HL-60/S4 treated with retinoic acid at 250 ng/mL for 4 days and 3 days (cell line): ENCODE data around the gene CH25H.

Experiments used
- in situ Hi-C: fragments of 300-500 bp; cut with MboI; formaldehyde crosslinking; loops from 2 replicates; pipeline ENCODE4 v1.7.0; 2022; ENCODE audit warnings: low sequenced_read_pairs

CH25H gene

GRCh38 chr10:89162596-89162995 lies 44.5 kb downstream of the CH25H start:
- in situ Hi-C loops: no loop called here

GRCh38 chr10:89160339-89160738 lies 46.8 kb downstream of the CH25H start:
- in situ Hi-C loops: no loop called here

- in situ Hi-C loops: no loop called here
Measured at GRCh38 chr10:89159761-89160160, 47.4 kb downstream of the CH25H start.

- in situ Hi-C loops: no loop called here
Measured at GRCh38 chr10:89159316-89159715, 47.8 kb downstream of the CH25H start.

- in situ Hi-C loops: no loop called here
Measured at GRCh38 chr10:89158446-89158845, 48.7 kb downstream of the CH25H start.

GRCh38 chr10:89156161-89156835 lies 50.8 kb downstream of the CH25H start:
- in situ Hi-C loops: no loop called here
